HepG2 (cell line): ENCODE results near the gene SMYD5. TPM values are rescaled to one million over a fixed set of nuclear protein-coding genes. Genes with fewer than 3 reads are reported as not detected.

Experiments used
- CHCHD3 ChIP-seq: sonication (generic); formaldehyde crosslinking; IDR thresholded peaks from 2 replicates; pipeline ENCODE4 v1.8.0; 2022; ENCODE audit warnings: mild to moderate bottlenecking, missing genetic modification reagents, moderate library complexity
- FOXK1 ChIP-seq: sonication (generic); formaldehyde crosslinking; IDR thresholded peaks from 2 replicates; pipeline ENCODE4 v1.4.0; 2020; ENCODE audit warnings: low read depth, missing genetic modification reagents, borderline replicate concordance
- GZF1 ChIP-seq: sonication (generic); formaldehyde crosslinking; IDR thresholded peaks from 2 replicates; pipeline ENCODE4 v1.5.1; 2020; ENCODE audit warnings: mild to moderate bottlenecking, missing genetic modification reagents
- HNF1B ChIP-seq: sonication (generic); formaldehyde crosslinking; IDR thresholded peaks from 2 replicates; pipeline ENCODE4 v1.5.1; 2020; ENCODE audit warnings: mild to moderate bottlenecking, moderate library complexity, missing genetic modification reagents
- HNRNPLL ChIP-seq: fragments of 200-400 bp; formaldehyde crosslinking; IDR thresholded peaks from 2 replicates; pipeline ENCODE4 v1.6.1; 2017; ENCODE audit warnings: mild to moderate bottlenecking, low read depth, low read length; ENCODE audit not compliant: poor library complexity, severe bottlenecking
- JARID2 ChIP-seq: sonication (generic); formaldehyde crosslinking; IDR thresholded peaks from 2 replicates; pipeline ENCODE4 v1.8.1; 2023; ENCODE audit warnings: missing genetic modification reagents, inconsistent platforms; ENCODE audit not compliant: insufficient replicate concordance
- KLF12 ChIP-seq: sonication (generic); formaldehyde crosslinking; IDR thresholded peaks from 2 replicates; pipeline ENCODE4 v1.4.0; 2020; ENCODE audit warnings: missing genetic modification reagents, borderline replicate concordance
- MXD3 ChIP-seq: IDR thresholded peaks from 2 replicates; pipeline ENCODE4 v1.6.1; 2016; ENCODE audit warnings: mild to moderate bottlenecking, missing biosample characterization, missing genetic modification reagents
- PCBP2 ChIP-seq: fragments of 200-400 bp; formaldehyde crosslinking; optimal IDR thresholded peaks from 2 replicates; pipeline ENCODE3; 2018; ENCODE audit warnings: low read length, low read depth; ENCODE audit not compliant: poor library complexity, severe bottlenecking
- RXRB ChIP-seq: IDR thresholded peaks from 2 replicates; pipeline ENCODE4 v1.6.1; 2016; ENCODE audit warnings: borderline replicate concordance, missing genetic modification reagents, missing compliant biosample characterization
- SAFB2 ChIP-seq: sonication (generic); formaldehyde crosslinking; IDR thresholded peaks from 2 replicates; pipeline ENCODE4 v1.5.1; 2020; ENCODE audit warnings: missing genetic modification reagents, low read depth, mild to moderate bottlenecking, borderline replicate concordance
- SNAI1 ChIP-seq: sonication (generic); formaldehyde crosslinking; IDR thresholded peaks from 2 replicates; pipeline ENCODE4 v1.5.0; 2020; ENCODE audit warnings: mild to moderate bottlenecking, missing genetic modification reagents, borderline replicate concordance
- SP4 ChIP-seq: sonication (generic); formaldehyde crosslinking; IDR thresholded peaks from 2 replicates; pipeline ENCODE4 v1.8.1; 2023; ENCODE audit warnings: mild to moderate bottlenecking, missing genetic modification reagents
- USF2 ChIP-seq, 2 experiments: sonication (generic) in 1 of 2; formaldehyde crosslinking in 1 of 2; IDR thresholded peaks; 2 replicates each; pipeline versions ENCODE4 v1.5.1 to v1.6.1; 2011 to 2020; ENCODE audit warnings: borderline replicate concordance in 1 of 2, low read depth in 1 of 2, low read length in 1 of 2, mild to moderate bottlenecking in 1 of 2, missing genetic modification reagents in 1 of 2, moderate library complexity in 1 of 2
- YEATS2 ChIP-seq: sonication (generic); formaldehyde crosslinking; IDR thresholded peaks from 2 replicates; pipeline ENCODE4 v1.4.0; 2020; ENCODE audit warnings: missing genetic modification reagents, borderline replicate concordance
- ZMAT3 ChIP-seq: sonication (generic); formaldehyde crosslinking; conservative IDR thresholded peaks from 2 replicates; pipeline ENCODE4 v1.7.0; 2021; ENCODE audit warnings: missing genetic modification reagents
- ZNF124 ChIP-seq: sonication (generic); formaldehyde crosslinking; IDR thresholded peaks from 2 replicates; pipeline ENCODE4 v1.4.0; 2020; ENCODE audit warnings: missing genetic modification reagents
- ZNF225 ChIP-seq: sonication (generic); formaldehyde crosslinking; IDR thresholded peaks from 2 replicates; pipeline ENCODE4 v1.4.0; 2020; ENCODE audit warnings: mild to moderate bottlenecking, missing genetic modification reagents
- ZNF281 ChIP-seq: sonication (generic); formaldehyde crosslinking; IDR thresholded peaks from 2 replicates; pipeline ENCODE4 v1.4.0; 2020; ENCODE audit warnings: missing genetic modification reagents, borderline replicate concordance
- ZNF678 ChIP-seq: sonication (generic); formaldehyde crosslinking; IDR thresholded peaks from 2 replicates; pipeline ENCODE4 v1.4.0; 2020; ENCODE audit warnings: mild to moderate bottlenecking, missing genetic modification reagents
- ZNF746 ChIP-seq: sonication (generic); formaldehyde crosslinking; IDR thresholded peaks from 2 replicates; pipeline ENCODE4 v1.8.0; 2022; ENCODE audit warnings: mild to moderate bottlenecking, missing genetic modification reagents
- ZNF777 ChIP-seq: sonication (generic); formaldehyde crosslinking; IDR thresholded peaks from 2 replicates; pipeline ENCODE4 v1.4.0; 2020; ENCODE audit warnings: missing genetic modification reagents
- polyA plus RNA-seq, 8 experiments: library from polyadenylated mRNA; depleted of rRNA in 3 of 8; stranded (reverse) in 7 of 8; unstranded in 1 of 8; fragments of >200 nt; fragmentation: Illumina TruSeq in 4 of 8; extraction: Trizol in 4 of 8; gene quantifications; 2 replicates each; pipeline versions ENCODE4 v1.2.1 to v1.2.3, GENCODE V29; 2011 to 2016; ENCODE audit warnings: low read depth in 4 of 8, missing spikeins in 1 of 8, mixed read lengths in 1 of 8; ENCODE audit not compliant: insufficient read depth in 1 of 8
- total RNA-seq, 5 experiments: library from RNA; depleted of rRNA; stranded (reverse); fragments of >200 nt; fragmentation: Illumina TruSeq; extraction: Trizol; gene quantifications; 2 replicates each; pipeline ENCODE4 v1.2.3, GENCODE V29; 2016; ENCODE audit warnings: low read depth in 1 of 5

The SMYD5 gene
- total and polyA plus RNA-seq, 2 of the 13 experiments (the other 11 are each of a cell fraction or from before 2014, with no cell fraction given) = 55.8 to 70.4 TPM

GRCh38 chr2:73175663-73176204, 38.3 kb upstream of the SMYD5 start (continued):
- peak; percentile 47; the same call in 1 of the 2 replicates for TF ChIP-seq HNF1B (CRISPR knock-in tag)
- peak; percentile 76; the same call in 1 of the 2 replicates for TF ChIP-seq MXD3 (CRISPR knock-in tag)
- TF ChIP-seq ZNF678 (CRISPR knock-in tag) = 0 out of 2 replicates have a peak, but pooled peaks have one; percentile 19
- TF ChIP-seq HNRNPLL = peak; percentile 89
- no peak for TF ChIP-seq SP4 (CRISPR knock-in tag)
- no peak for TF ChIP-seq USF2 (IDR thresholded peaks at IDR 0.05; ENCODE audit: low read depth, low read length)
- no peak for TF ChIP-seq USF2 (CRISPR knock-in tag; IDR thresholded peaks at IDR 0.05; ENCODE audit: borderline replicate concordance)
- 0 out of 2 replicates have a peak, but pooled peaks have one; percentile 47 for TF ChIP-seq ZNF124 (CRISPR knock-in tag)
- no peak for TF ChIP-seq PCBP2
- no peak for TF ChIP-seq RXRB (CRISPR knock-in tag)
- peak; percentile 17; the same call in 1 of the 2 replicates for TF ChIP-seq ZNF281 (CRISPR knock-in tag)
- TF ChIP-seq ZNF746 (CRISPR knock-in tag) = peak; percentile 34; the same call in 1 of the 2 replicates
- peak; percentile 50; the same call in 1 of the 2 replicates for TF ChIP-seq GZF1
- 0 out of 2 replicates have a peak, but pooled peaks have one; percentile 30 for TF ChIP-seq ZMAT3 (CRISPR knock-in tag)
- no peak for TF ChIP-seq JARID2 (CRISPR knock-in tag)
- TF ChIP-seq FOXK1 = 0 out of 2 replicates have a peak, but pooled peaks have one; percentile 9
- 0 out of 2 replicates have a peak, but pooled peaks have one; percentile 21 for TF ChIP-seq YEATS2 (CRISPR knock-in tag)
- no peak; the same call in 1 of the 2 replicates for TF ChIP-seq SNAI1 (CRISPR knock-in tag)
- TF ChIP-seq CHCHD3 (CRISPR knock-in tag) = 0 out of 2 replicates have a peak, but pooled peaks have one; percentile 46
- TF ChIP-seq SAFB2 (CRISPR knock-in tag) = peak; percentile 69; the same call in 1 of the 2 replicates
- peak; percentile 82 for TF ChIP-seq ZNF777 (CRISPR knock-in tag)
- TF ChIP-seq ZNF225 = no peak
- 0 out of 2 replicates have a peak, but pooled peaks have one; percentile 27 for TF ChIP-seq KLF12 (CRISPR knock-in tag)
